Memory B cell (primary cell): Measurements from ENCODE around the gene TSSC4.

Experiments
- ATAC-seq: fragments of 150-1000 bp; cut with Tn5 transposase; 2 replicates; pipeline ENCODE4 v1.10.0; 2021; ENCODE audit warnings: low read depth, mild to moderate bottlenecking, moderate library complexity
- DNase-seq, 2 donors: peaks; one replicate each; pipeline ENCODE4 v3.0.0; 2022; ENCODE audit warnings: low spot score in 2 of 2
- H3K27ac Mint-ChIP-seq: one replicate; pipeline ENCODE4 v1.8.0; 2022; ENCODE audit warnings: mild to moderate bottlenecking, moderate library complexity, mixed read lengths
- H3K27me3 Mint-ChIP-seq: one replicate; pipeline ENCODE4 v1.8.0; 2022; ENCODE audit warnings: mixed read lengths
- H3K36me3 Mint-ChIP-seq: one replicate; pipeline ENCODE4 v1.8.0; 2022; ENCODE audit warnings: mild to moderate bottlenecking, mixed read lengths
- H3K4me1 Mint-ChIP-seq: one replicate; pipeline ENCODE4 v1.8.0; 2022; ENCODE audit warnings: mixed read lengths
- H3K4me3 Mint-ChIP-seq: one replicate; pipeline ENCODE4 v1.8.0; 2022; ENCODE audit warnings: mild to moderate bottlenecking, moderate library complexity, mixed read lengths
- H3K9me3 Mint-ChIP-seq: one replicate; pipeline ENCODE4 v1.8.0; 2022; ENCODE audit warnings: mixed read lengths

The TSSC4 gene

DNA sequence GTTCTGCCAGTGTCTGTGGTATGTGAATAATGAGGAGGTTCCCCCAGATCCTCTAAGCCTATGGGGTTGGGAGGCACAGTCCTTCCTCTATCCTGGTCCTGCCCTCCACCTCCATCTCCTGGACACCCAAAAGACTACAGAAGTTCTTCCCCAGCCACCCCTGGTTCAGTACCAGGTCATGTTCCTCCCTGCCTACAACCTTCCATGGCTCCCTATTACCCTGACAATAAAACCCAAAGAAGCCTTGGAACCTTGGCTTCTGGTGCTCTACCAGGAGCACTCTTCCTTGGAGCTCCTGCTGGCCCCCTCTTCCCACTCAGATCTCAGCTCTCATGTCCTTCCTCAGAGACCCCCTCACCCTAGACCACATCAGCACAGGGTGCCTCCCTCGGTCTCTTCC, 30.8 kb downstream of the TSSC4 start:
- ATAC-seq (no peak), DNase-seq (no peak)
- Mint-ChIP-seq H3K27ac (no peak overlapping the region), H3K9me3 (no peaks in the 10 kb centered on the region), H3K4me1 (no peaks in the 10 kb centered on the region), H3K4me3 (no peak overlapping the region), H3K27me3 (no peaks in the 10 kb centered on the region), H3K36me3 (no peaks in the 10 kb centered on the region)

DNA sequence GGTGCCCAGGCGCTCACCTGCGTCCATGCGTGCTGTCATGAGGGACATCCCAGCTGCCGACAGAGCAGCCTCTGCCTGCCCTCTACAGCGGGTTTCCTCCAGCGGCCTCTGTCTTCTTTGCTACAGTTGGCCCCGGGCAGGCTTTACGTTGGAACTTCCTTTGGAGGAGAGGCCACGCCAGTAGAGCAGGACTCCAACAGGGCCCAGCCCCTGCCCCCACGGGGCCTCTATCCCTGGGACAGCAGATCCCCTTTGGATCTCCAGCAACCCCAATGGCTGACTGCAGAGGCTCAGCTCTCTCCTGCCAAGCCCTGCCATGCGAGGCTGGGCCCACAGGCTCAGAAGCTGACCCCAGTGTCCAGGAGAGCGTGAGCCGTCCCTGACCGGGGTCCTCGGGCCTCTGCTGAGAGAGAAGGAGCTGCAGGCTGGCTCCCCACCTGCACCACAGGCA, 31.6 kb downstream of the TSSC4 start:
- H3K27ac Mint-ChIP-seq = no peak overlapping the region
- DNase-seq = no peak
- H3K4me1 Mint-ChIP-seq = no peaks in the 10 kb centered on the region
- H3K36me3 Mint-ChIP-seq = no peaks in the 10 kb centered on the region
- no peak for ATAC-seq
- H3K4me3 Mint-ChIP-seq = no peak overlapping the region
- no peaks in the 10 kb centered on the region for H3K27me3 Mint-ChIP-seq
- no peaks in the 10 kb centered on the region for H3K9me3 Mint-ChIP-seq

DNA sequence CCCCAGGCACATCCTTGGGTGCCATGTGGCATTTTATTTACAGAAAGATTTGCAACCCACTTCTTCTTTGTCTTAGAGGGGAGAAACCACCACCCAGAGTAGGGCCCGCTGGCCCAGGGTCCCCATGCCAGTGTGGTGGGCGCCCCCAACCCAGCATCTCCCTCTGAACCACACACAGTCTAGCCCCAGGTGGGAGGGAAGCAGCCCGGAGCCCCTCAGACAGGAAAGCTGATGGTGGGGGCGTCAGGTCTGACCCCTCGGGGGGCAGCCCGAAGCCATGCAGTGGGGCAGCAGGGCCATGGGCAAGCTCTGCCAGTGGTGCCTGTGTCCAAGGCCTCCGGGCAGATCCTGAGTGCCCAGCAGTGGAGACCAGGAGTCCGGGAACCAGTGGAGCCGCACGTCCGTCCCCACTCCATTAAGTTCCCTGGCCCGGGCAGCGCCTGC, 32.1 kb downstream of the TSSC4 start:
- Mint-ChIP-seq H3K4me1 (no peaks in the 10 kb centered on the region), H3K4me3 (no peak overlapping the region), H3K27me3 (no peaks in the 10 kb centered on the region), H3K27ac (no peak overlapping the region), H3K36me3 (no peaks in the 10 kb centered on the region), H3K9me3 (no peaks in the 10 kb centered on the region)
- DNase-seq (no peak), ATAC-seq (no peak)

DNA sequence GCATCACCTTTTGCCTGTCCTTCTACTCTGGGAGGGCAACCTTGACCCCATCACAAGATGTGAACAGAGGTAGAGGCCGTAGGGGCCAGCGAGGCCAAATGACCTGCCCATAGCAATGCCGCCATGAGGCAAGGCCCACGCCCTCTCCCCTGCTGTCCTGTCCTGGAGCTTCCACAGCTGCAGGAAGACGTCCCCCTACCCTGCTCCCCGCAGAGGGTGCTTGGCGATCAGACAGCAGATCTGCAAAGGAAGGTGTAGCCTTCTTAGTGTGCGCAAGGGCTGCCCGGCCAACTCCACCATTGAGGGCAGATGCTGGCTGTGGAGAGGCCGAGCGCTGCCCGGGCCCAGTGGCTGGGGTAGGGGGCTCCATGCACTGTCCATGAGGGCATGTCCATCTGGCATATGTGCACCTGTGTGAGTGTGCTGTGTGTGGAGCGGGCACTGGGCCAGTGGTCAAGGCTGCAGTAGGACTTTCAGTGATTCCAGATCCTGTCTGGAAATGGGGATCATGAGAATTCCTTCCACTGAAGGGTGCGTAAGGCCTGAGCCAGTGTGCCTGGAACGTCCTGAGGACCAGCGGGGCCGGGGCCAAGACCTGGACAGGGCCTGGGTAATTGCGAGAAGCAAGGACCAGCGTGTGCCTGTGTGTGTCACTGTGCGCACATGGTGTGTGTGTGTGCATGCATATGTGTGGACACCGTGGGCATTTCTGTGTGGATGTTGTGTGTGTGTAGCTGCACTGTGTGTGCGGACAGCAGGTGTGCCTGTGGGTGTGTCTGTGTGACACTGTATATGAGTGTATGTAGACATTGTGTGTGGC, 32.8 kb downstream of the TSSC4 start:
- H3K27me3 Mint-ChIP-seq = no peaks in the 10 kb centered on the region
- H3K4me1 Mint-ChIP-seq = no peaks in the 10 kb centered on the region
- ATAC-seq (no peak), DNase-seq (no peak)
- no peak overlapping the region for H3K4me3 Mint-ChIP-seq
- H3K9me3 Mint-ChIP-seq = no peaks in the 10 kb centered on the region
- no peak overlapping the region for H3K27ac Mint-ChIP-seq
- H3K36me3 Mint-ChIP-seq = no peaks in the 10 kb centered on the region

DNA sequence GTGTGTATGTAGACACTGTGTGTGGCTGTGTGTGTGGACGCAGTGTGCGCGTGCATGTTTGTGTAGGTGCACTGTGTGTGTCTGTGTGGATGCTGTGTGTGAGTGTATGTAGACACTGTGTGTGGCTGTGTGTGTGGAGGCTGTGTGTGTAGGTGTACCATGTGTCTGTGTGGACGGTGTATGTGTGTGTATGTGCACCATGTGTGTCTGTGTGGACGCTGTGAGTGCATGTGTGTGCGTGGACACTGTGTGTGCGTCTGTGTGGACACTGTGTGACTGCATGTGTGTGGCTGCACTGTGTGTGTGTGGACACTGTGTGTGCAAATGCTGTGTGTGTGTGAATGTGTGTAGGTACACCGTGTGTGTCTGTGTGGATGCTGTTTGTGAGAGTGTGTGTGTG, 33.5 kb downstream of the TSSC4 start:
- no peak overlapping the region for H3K27ac Mint-ChIP-seq
- H3K4me1 Mint-ChIP-seq = no peaks in the 10 kb centered on the region
- H3K9me3 Mint-ChIP-seq = no peaks in the 10 kb centered on the region
- H3K4me3 Mint-ChIP-seq = no peak overlapping the region
- DNase-seq (no peak), ATAC-seq (no peak)
- no peaks in the 10 kb centered on the region for H3K27me3 Mint-ChIP-seq
- H3K36me3 Mint-ChIP-seq = no peaks in the 10 kb centered on the region

DNA sequence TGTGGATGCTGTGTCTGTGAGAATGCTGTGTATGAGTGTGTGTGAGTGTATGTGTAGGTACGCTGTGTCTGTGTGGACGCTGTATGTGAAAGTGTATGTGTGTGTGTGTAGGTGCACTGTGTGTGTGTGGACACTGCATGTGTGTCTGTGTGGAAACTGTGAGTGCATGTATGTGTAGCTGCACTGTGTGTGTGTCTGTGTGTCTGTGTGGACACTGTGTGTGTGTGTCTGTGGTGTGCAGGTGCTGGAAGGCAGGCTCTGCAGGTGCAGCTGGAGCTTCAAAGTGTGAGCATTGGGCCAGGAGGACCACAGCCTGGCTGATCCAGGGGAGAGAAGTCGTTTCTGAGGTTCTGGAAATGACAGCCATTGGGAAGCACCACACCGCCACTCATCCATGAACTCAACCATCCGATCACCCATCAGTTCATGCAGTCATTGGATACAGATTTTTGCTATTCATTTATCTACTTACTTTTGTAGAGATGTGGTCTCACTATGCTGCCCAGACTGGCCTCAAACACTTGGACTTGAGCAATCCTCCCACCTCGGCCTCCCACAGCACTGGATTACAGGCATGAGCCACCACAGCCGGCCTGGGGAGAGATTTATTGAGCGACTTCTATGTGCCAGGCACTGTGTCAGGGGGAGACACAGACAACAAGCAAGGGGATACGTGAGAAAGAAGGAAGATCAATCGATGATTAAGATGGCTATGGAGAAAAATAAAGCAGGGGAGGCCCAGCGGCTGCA, 34.1 kb downstream of the TSSC4 start:
- no peaks in the 10 kb centered on the region for H3K27me3 Mint-ChIP-seq

DNA sequence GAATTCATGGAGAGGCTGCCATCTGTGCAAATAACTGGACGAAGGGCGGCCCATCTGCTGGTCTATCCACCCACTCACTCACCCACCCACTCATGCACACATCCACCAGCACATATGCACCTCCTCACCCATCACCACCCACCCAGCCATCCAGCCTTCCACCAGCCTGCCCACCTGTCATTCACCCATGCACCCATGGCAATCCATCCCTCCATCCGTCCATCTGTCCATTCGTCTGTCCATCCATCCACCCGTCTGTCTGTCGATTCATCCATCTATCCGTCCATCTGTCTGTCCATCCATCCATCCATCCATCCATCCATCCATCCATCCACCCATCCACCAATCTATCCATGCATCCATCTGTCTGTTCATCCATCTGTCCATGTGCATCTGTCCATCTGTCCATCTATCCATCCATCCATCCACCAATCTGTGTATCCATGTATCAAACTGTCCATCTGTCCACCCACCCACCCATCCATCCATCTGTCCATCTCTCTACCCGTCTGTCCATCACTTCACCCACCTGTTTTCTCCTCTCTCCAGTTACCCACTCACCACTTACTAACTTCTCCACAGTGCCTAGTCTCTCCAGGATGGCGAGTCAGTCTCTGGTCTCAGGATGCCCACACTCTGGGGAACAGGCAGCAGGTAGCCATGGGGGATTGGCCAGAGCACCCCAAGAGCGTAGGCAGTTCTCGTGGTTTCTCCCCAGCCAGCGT, 34.9 kb downstream of the TSSC4 start:
- Mint-ChIP-seq H3K4me3 (no peak overlapping the region), H3K4me1 (no peaks in the 10 kb centered on the region), H3K36me3 (no peaks in the 10 kb centered on the region), H3K9me3 (no peaks in the 10 kb centered on the region), H3K27ac (no peak overlapping the region), H3K27me3 (no peaks in the 10 kb centered on the region)
- no peak for DNase-seq
- ATAC-seq = no peak

More for the DNA sequence above, 34.1 kb downstream of the TSSC4 start:
- Mint-ChIP-seq H3K4me1 (no peaks in the 10 kb centered on the region), H3K9me3 (no peaks in the 10 kb centered on the region), H3K36me3 (no peaks in the 10 kb centered on the region), H3K4me3 (no peak overlapping the region), H3K27ac (no peak overlapping the region)
- DNase-seq (no peak), ATAC-seq (no peak)

DNA sequence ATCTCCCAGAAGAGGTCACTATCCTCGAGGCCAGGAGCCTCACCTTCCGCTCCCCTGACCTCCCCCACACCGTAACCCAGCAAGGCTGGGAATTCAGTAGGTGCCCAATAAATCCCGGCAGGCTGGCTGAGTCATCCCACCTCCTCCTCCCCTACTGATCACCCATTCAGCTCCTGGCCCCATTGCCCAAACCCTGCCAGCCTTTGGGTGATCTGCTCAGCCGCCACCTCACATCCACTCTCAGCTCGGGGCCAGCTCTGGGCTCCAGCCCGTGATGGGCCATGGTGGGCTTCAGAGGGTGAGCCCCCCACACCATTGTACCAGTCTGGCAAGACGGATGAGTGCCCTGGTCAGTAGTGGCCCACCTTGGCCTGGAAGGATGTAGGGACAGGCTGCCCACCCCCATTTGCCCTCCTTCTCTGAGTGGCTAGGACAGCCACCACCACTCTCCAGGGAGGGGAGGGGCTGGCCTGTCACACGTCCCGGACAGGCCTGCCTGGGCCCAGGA, 35.5 kb downstream of the TSSC4 start:
- H3K9me3 Mint-ChIP-seq = no peaks in the 10 kb centered on the region
- no peaks in the 10 kb centered on the region for H3K4me1 Mint-ChIP-seq
- no peaks in the 10 kb centered on the region for H3K36me3 Mint-ChIP-seq
- ATAC-seq (no peak), DNase-seq (no peak)
- no peak overlapping the region for H3K4me3 Mint-ChIP-seq
- no peak overlapping the region for H3K27ac Mint-ChIP-seq
- no peaks in the 10 kb centered on the region for H3K27me3 Mint-ChIP-seq

DNA sequence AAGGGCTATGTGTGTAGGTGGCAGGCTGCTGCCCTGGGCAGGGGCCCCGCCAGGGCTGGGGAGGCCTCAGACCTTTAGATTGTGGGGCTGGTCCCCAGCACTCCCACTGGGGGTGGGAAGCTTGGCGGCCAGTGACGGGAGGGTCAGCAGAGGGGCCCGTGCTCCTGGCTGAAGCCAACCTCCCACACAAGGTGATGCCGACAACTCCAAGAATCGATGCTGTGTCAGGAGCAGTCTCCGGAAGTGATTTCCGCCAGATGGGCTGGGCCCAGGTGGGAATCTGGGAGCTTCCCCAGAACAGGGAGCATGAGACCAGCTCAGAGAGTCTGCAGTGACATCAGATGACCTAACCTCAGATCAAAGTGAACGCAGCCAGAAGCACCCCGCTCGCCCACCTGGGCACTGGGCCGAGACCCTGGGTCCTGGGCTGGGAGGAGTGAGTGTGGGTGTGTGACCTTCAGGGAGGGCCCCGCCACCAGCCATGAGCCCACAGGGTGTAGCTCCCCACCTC, 36.0 kb downstream of the TSSC4 start:
- DNase-seq (no peak), ATAC-seq (no peak)
- H3K4me1 Mint-ChIP-seq = peaks cover 2% of the 10 kb centered on the region
- no peaks in the 10 kb centered on the region for H3K9me3 Mint-ChIP-seq
- no peaks in the 10 kb centered on the region for H3K27me3 Mint-ChIP-seq
- H3K36me3 Mint-ChIP-seq = no peaks in the 10 kb centered on the region
- no peak overlapping the region for H3K4me3 Mint-ChIP-seq
- no peak overlapping the region for H3K27ac Mint-ChIP-seq

DNA sequence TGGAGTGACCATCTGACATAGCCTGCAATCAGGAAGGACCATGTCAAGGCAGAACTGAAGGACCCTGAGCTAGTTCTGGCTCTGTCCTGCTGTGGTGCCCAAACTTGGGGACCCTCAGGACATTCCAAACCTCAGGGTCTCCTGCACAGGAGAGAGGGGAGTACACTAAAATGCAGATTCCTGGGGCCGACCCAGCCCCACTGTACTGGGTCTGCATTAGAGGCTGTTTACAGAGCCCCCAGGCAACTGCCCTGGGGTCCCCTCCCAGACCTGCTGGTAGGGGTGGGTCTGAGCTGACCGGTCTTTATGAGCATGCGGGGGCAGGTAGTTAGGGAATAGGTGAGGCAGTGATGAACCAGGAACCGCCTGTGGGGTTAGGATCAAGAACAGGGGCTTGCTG, 37.0 kb downstream of the TSSC4 start:
- Mint-ChIP-seq H3K27me3 (no peaks in the 10 kb centered on the region), H3K9me3 (no peaks in the 10 kb centered on the region), H3K36me3 (no peaks in the 10 kb centered on the region), H3K4me1 (peaks cover 2% of the 10 kb centered on the region), H3K27ac (no peak overlapping the region), H3K4me3 (no peak overlapping the region)
- DNase-seq (no peak), ATAC-seq (no peak)

DNA sequence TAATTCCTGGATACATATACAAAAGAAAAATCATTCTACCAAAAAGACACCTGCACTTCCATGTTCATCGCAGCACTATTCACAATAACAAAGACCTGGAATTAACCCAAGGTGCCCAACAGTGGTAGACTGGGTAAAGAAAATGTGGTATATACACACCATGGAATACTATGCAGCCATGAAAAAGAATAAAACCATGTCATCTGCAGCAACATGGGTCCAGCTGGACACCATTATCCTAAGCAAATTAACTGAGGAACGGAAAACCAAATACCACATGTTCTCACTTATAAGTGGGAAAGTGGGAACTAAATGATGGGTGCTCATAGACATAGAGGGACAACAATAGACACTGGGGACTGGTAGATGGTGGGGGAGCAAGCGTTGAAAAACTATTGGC, 39.3 kb downstream of the TSSC4 start:
- no peaks in the 10 kb centered on the region for H3K27me3 Mint-ChIP-seq
- peaks cover 5% of the 10 kb centered on the region for H3K4me1 Mint-ChIP-seq
- H3K27ac Mint-ChIP-seq = no peak overlapping the region
- H3K9me3 Mint-ChIP-seq = no peaks in the 10 kb centered on the region
- no peak overlapping the region for H3K4me3 Mint-ChIP-seq
- no peak for ATAC-seq
- no peaks in the 10 kb centered on the region for H3K36me3 Mint-ChIP-seq
- DNase-seq = no peak

DNA sequence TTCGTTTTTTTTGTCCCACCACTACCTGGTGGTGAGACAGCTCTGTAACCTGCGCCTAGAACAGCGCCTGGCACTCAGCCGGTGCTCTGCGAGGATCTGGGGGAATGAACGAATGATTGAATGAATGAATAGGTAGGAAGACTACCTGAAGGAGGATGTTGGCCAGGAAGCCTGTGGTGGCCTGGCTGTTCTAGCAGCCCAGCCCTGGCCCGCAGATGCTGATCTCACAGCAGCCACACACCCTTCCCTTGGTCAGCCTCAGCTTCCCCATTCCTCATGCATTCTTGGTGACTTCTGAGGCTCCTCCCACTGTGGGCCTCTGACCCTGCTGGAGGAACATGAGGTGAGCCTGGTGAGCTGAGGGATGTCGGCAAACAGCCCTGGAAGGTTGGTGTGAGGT, 40.1 kb downstream of the TSSC4 start:
- Mint-ChIP-seq H3K27me3 (no peaks in the 10 kb centered on the region), H3K4me3 (no peak overlapping the region), H3K27ac (no peak overlapping the region), H3K4me1 (peaks cover 8% of the 10 kb centered on the region), H3K9me3 (no peaks in the 10 kb centered on the region), H3K36me3 (no peaks in the 10 kb centered on the region)
- no peak for ATAC-seq
- no peak for DNase-seq

DNA sequence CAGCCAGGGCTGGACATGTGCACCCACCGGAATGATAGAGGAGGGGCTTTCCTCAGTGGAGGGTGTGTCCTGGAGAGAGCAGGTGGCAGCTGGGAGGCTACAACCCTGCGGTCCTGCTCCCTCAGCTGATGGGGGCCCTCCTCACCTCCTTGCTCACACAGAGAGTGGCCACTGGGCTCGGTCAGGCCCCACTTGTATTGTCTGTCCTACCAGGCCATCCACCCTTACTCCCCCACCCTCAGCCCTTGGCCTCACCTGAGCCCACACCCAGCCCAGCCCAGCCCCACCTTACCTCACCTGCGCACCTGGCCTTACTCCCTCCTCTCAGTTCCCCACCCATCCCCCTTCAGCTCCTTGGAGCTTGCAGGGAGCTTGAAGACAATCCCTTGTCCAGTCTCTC, 40.6 kb downstream of the TSSC4 start:
- no peak overlapping the region for H3K27ac Mint-ChIP-seq
- H3K36me3 Mint-ChIP-seq = no peaks in the 10 kb centered on the region
- H3K27me3 Mint-ChIP-seq = no peaks in the 10 kb centered on the region
- DNase-seq = no peak
- H3K4me3 Mint-ChIP-seq = no peak overlapping the region
- ATAC-seq = no peak
- no peaks in the 10 kb centered on the region for H3K9me3 Mint-ChIP-seq
- H3K4me1 Mint-ChIP-seq = peaks cover 12% of the 10 kb centered on the region

DNA sequence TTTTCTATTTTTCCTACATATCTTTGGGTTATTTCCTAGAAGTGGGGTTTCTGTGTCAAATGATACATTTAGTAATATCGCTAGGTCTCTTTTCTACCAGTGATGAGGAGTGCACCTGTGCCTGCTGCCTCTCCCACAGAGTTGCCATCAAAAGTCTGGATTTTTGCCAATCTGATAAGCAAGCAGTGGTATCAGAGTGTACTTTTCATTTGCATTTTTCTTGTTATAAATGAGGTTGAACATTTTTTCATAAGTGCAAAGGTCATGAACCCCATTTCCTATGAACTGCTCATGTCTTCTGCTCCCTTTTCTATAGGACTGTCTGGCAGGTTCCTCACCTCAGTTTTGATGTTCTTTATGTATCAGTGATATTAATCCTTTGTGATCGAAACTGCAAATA, 42.0 kb downstream of the TSSC4 start:
- ATAC-seq (no peak), DNase-seq (no peak)
- H3K36me3 Mint-ChIP-seq = no peaks in the 10 kb centered on the region
- no peaks in the 10 kb centered on the region for H3K9me3 Mint-ChIP-seq
- H3K27me3 Mint-ChIP-seq = no peaks in the 10 kb centered on the region
- peaks cover 21% of the 10 kb centered on the region for H3K4me1 Mint-ChIP-seq
- H3K4me3 Mint-ChIP-seq = no peak overlapping the region
- no peak overlapping the region for H3K27ac Mint-ChIP-seq
